Measurements from ENCODE around the gene TKFC.

- no peak for TF ChIP-seq GATA2 (IDR thresholded peaks at IDR 0.05; ENCODE audit: low read depth, low read length)
- no peak for TF ChIP-seq GATA3 (IDR thresholded peaks at IDR 0.05; ENCODE audit: low read depth, low read length)
Measured at GRCh38 chr11:61295596-61295926, 37.5 kb upstream of the TKFC start.

Measured in SH-SY5Y (cell line).